DMS 273 treated with DMSO at 0.1 percent for 48 hours (cell line): Measurements from ENCODE around the gene ZNF541.

Experiments
- DNase-seq: peaks from one replicate; lab custom pipeline; 2025; lab: John Stamatoyannopoulos, UW

Gene ZNF541

GRCh38 chr19:47573071-47574026 lies at the start of gene ZNF541:
ZNF541 (minus strand) TSS chr19:47573148; CDS start chr19:47555856, 17,292 bp downstream.
- DNase-seq: no peak

- DNase-seq: no peak
Observed at GRCh38 chr19:47619763-47620162, 46.8 kb upstream of the ZNF541 start.

GRCh38 chr19:47618771-47619170 lies 45.8 kb upstream of the ZNF541 start:
- no peak for DNase-seq

- no peak for DNase-seq
Observed at GRCh38 chr19:47615714-47616113, 42.8 kb upstream of the ZNF541 start.

- DNase-seq: no peak
Observed at GRCh38 chr19:47615230-47615629, 42.3 kb upstream of the ZNF541 start.

- no peak for DNase-seq
Observed at GRCh38 chr19:47614559-47614958, 41.6 kb upstream of the ZNF541 start.

DNA sequence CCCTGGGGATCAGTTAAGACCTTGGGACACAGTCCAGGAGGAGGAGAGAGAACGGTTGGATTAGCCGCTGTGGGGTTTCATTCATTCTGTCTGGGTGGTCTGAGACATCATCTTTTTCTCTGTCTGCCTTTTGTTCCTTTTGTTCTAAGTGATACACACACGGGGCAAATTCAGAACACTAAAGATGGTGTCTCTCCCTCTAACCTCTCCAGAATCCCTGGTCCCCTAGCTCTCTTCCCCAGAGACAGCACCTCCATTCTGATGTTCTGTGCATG lies 41.0 kb upstream of the ZNF541 start:
- no peak for DNase-seq

DNA sequence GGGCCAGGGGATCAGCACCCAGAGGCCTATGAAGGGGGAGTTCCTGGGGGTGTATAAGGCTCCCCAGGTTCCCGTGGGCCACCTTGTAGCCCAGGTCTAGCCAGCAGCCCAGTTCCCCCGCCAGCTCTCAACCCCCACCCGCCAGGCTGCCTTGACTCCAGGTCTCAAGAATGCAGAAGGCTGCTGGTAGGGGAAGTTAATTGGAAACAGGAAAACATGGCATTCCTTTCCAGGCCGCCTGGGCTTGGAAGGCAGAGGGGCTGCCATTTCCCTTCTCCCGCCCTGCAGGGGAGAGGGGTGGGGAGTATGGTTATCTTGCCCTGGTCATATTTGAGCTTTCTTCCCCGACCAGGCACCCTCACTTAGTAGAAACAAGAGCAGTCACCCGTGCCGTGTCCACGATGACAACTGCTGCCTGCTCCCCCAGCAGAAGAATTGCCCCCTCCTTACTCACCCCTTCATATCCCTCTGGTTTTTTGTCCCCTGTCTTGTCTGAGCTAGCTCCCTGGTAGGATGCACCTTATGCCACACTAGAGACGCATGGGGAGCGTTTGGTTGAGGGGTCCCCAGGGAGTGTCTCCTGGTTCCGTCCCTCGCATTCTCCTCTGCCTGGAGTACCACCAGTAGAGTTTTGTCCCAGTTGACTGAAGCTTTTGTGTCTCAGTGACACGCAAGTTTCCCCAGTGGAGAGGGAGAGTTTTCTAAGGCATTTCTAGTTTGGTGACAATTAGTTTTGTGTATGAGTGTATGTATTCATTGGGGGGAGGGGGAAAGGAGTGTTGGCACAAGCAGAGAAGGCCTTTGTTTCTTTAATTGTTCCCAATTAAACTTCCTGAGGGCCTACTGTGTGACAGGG lies 40.4 kb upstream of the ZNF541 start:
- no peak for DNase-seq

DNA sequence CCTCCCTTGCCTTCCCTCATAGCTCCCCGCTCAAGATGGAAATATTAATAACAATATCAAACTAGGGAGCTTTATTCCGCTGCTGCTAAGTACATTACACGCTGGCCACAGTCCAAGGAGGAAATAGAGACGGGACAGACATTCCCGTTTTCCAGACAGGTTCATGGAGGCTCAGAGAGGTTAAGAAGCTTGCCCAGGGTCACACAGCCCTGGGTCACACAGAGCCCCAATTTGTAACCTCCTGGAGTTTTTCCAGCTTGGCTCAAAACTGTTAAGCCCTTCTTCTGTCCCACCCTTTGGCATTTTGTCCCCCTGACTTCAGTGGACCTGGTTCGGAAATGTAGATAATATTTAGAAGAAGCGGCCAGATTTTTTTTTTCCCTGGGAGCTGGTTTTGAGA lies 38.0 kb upstream of the ZNF541 start:
- DNase-seq: no peak

GRCh38 chr19:47609906-47610894 lies 37.3 kb upstream of the ZNF541 start:
- no peak for DNase-seq

DNA sequence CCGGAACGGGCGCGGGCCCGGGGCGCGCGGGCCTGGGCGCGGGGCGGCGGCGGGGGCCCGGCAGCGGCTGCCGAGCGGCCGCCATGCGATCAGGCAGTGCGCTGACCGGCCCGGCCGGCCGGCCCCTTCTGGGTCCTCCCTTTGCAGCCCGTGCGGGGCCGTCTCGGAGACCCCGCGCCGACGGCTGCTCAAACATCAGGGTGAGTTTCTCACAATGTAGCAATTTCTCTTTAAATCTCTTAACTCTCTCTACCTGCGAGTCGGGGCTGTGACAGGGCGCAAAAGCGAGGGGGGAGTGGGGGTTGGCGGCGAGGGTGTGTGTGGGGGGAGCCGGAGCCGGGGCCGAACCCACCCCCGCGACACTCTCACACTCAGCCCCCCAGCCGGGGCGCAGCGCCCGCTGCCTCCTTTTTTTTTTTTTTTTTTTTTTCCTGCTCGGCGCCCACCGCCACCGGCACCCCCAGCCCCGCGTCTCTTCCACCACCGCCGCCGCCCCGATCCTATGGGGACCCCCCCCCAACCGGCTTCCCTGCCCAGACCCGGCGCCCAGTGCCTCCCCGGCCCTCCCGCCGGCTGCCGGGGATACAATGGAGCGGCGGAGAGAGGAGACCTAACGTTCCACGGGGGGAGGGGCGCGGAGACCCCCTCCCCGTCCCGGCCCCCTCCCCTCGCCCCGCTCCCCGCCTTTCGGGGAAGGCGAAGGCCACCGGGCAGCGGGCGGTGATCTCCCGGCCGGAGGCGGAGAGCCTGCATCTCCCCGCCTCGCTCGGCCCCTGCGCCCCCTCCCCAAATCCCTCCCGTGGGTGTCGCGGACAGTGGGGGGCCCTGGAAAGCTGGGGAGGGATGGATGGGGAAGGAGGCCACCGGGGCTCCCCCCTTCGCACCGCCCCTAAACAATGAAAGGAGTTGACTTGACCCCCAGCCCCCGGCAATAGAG lies 36.3 kb upstream of the ZNF541 start, which contains the start of gene BICRA:
Gene BICRA (plus strand): TSS at position 166 of the 937 bp plus-strand sequence. CDS start 64,441 bp downstream, outside the sequence.
- DNase-seq: peak; percentile 31

GRCh38 chr19:47608074-47608918 lies 35.3 kb upstream of the ZNF541 start:
- DNase-seq: peak; percentile 44

DNA sequence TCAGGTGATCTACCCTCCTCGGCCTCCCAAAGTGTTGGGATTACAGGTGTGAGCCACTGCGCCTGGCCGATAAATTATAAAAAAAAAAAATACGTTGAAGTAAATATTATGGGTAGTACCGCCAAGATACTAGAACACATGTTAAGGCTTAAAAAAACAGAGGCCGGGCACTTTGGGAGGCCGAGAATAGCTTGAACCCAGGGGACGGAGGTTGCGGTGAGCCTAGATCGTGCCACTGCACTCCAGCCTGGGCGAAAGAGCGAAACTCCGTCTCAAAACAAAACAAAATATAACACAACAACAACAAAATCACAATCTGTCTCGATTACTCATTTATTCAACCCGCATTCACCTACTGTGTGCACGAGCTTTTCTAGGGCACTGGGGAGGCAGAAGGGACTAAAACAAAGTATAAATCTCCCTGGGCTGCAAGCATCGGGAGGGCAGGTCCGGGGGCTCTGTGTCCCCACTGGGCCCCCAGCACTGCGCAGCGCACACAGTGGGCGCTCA lies 34.7 kb upstream of the ZNF541 start:
- DNase-seq: no peak

- DNase-seq: no peak
Observed at GRCh38 chr19:47603706-47604565, 31.0 kb upstream of the ZNF541 start.

DNA sequence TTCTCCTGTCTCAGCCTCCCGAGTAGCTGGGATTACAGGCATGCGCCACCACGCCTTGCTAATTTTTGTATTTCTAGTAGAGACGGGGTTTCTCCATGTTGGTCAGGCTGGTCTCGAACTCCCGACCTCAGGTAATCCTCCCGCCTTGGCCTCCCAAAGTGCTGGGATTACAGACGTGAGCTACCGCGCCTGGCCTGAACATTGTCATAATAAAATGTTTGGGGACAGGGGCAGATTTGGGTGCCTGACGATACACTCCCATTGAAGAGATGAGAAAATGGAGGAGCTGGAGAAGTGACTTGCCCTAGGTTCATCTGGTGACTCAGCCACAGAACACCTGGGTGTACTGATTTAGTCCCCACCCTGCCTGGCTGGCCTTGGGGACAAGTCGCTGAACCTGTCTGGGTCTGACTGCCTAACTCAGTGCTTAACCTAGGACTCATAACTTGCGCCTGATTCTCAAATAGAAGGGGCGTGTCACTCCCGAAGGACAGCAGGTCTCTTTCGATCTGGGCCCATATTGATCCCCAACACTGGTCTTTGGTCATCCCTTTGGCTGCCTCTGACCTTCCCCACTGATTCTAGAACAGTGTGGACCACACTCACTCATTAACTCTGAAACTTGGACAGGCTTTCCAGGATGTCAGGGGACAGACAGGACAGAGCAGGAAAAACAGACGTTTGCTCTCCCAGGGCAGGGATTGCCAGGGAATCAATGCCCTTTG lies 28.4 kb upstream of the ZNF541 start:
- no peak for DNase-seq

DNA sequence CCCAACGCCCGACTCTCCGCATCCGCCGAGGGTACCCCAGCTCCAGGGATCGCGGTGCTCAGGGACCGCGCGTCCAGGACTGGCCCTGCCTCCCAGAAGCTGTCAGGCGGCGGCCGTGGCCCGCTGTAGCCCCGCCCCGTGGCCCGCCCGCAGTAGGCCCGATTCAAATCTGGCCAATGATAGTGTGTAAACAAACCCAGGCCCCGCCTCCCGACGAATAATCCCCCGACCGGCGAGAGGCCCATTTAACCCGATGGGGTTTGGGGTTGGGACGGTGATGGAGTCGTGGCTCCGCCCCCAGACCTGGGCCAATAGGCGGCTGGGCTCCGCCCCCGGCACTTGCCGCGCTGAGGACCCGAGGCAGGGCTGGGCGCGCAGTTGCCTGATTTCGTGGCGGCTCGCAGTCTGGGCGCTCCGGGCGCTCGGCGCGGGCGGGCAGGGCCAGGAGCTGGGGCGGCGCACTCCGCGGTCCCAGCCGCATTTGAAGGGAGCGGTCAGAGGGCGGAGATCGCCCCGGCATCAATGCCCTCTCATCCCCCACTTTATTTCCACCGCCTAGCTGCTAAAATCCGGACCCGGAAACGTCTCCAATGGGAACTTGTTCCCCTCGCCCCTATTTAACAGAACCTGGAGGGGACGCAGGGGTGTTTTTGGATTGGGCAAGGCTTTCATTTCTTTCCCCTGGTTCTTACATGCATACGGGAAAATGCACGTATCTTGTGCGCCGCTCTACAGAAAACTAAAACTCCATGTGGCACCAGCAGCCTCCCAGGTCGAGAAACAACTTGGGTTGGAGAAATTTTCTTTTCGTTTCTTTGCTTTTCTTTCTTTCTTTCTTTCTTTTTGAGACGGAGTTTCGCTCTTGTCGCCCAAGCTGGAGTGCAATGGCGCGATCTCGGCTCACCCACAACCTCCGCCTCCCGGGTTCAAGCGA lies 27.6 kb upstream of the ZNF541 start:
- peak; percentile 96 for DNase-seq
